ENCODE data around the gene GREB1. TPM values are rescaled to one million over a fixed set of nuclear protein-coding genes. Genes with fewer than 3 reads are reported as not detected.

GREB1 gene
- total and polyA plus RNA-seq, 8 donors, result 3.5 to 16.1 (median 5.9) TPM

DNA sequence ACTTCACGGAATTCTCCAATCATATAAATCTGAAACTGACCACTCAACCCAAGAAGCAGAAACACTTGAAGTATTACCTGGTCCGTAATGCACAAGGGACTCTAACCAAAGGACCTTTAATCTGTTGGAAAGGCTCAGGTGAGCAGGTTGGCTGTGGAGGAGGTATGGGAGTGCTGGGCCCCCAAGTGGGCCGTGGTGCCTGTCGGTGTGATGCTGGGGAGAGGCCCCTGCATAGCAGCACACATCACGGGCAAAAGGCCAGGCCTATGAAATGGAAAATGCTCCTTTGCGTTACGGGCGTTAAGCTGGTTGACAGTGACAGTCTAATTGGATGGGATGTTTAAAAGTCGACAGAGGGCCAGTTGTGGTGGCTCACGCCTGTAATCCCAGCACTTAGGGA is 42.6 kb downstream of the GREB1 start:
- ATAC-seq, result no peak
- WGBS, 2 donors, result 95% methylated on average over 10 of the region's 10 CpGs
- Histone ChIP-seq H3K36me3 (no peaks in the 10 kb centered on the region), H3K9me3 (no peaks in the 10 kb centered on the region), H3K4me3 (no peak overlapping the region), H3K4me1 (peaks cover 0 to under 1% (median 0%) of the 10 kb centered on the region in 3 donors), H3K27ac (no peak overlapping the region), H3K27me3 (no peaks in the 10 kb centered on the region)
- intact Hi-C loops (cut with DNase I), result loop anchor here in 2 of 3 donors (5.0 to 10.0 kb wide), 2 partner anchors 94 to 102 kb away; no protein-coding TSS in a partner anchor
- no peak for FAIRE-seq
- DNase-seq, result no peak
- TF ChIP-seq, protein P1, sequence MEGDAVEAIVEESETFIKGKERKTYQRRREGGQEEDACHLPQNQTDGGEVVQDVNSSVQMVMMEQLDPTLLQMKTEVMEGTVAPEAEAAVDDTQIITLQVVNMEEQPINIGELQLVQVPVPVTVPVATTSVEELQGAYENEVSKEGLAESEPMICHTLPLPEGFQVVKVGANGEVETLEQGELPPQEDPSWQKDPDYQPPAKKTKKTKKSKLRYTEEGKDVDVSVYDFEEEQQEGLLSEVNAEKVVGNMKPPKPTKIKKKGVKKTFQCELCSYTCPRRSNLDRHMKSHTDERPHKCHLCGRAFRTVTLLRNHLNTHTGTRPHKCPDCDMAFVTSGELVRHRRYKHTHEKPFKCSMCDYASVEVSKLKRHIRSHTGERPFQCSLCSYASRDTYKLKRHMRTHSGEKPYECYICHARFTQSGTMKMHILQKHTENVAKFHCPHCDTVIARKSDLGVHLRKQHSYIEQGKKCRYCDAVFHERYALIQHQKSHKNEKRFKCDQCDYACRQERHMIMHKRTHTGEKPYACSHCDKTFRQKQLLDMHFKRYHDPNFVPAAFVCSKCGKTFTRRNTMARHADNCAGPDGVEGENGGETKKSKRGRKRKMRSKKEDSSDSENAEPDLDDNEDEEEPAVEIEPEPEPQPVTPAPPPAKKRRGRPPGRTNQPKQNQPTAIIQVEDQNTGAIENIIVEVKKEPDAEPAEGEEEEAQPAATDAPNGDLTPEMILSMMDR (IDR thresholded peaks at IDR 0.05), result no peak

DNA sequence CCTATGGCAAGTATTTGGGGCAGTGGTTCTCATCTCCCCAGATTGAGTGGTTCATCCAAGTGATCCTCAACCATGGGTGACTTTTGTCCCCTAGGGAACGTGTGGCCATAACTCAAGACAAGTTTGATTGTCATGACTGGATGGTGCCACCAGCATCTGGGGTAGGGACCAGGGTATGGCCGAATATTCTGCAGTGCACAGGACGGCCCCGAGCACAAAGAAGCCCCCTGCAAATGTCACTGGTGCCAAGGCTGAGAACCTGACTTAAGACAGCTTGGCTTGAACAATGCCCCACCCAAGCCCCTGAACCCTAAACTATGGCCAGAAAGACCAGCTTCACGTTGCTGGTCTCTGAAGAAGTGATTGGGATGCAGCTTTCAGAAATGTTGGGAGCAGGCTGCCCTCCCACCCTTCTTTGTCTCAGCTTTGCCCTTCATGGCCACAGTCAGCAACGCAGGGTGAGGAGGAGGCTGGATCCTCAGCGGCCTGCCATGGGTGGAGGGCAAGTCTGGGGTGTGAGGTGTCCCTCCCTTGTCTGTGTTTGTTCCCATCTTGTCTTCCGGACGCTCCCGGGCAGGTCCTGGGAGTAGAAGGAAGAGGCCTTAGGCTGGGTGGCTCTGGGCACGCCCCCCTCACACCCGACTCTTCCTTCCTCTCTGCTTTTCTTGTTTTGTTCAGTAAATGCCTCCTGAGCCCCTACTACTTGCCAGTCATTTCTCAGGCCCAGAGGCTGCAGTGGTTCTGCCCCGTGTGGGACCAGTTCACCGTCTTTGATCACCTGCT is 43.4 kb downstream of the GREB1 start:
- no peaks in the 10 kb centered on the region for H3K27me3 ChIP-seq
- H3K27ac ChIP-seq, result no peak overlapping the region
- ATAC-seq, result no peak
- FAIRE-seq, result no peak
- H3K36me3 ChIP-seq, result no peaks in the 10 kb centered on the region
- no peaks in the 10 kb centered on the region for H3K4me1 ChIP-seq
- intact Hi-C loops (cut with DNase I), result loop anchor here in 2 of 3 donors (5.0 to 10.0 kb wide), 2 partner anchors 95 to 102 kb away; no protein-coding TSS in a partner anchor
- H3K4me3 ChIP-seq, result no peak overlapping the region
- TF ChIP-seq, protein P1 (IDR thresholded peaks at IDR 0.05), result no peak
- no peaks in the 10 kb centered on the region for H3K9me3 ChIP-seq
- 84 to 86% methylated on average over 14 of the region's 14 CpGs for WGBS, 2 donors
- DNase-seq, result no peak

DNA sequence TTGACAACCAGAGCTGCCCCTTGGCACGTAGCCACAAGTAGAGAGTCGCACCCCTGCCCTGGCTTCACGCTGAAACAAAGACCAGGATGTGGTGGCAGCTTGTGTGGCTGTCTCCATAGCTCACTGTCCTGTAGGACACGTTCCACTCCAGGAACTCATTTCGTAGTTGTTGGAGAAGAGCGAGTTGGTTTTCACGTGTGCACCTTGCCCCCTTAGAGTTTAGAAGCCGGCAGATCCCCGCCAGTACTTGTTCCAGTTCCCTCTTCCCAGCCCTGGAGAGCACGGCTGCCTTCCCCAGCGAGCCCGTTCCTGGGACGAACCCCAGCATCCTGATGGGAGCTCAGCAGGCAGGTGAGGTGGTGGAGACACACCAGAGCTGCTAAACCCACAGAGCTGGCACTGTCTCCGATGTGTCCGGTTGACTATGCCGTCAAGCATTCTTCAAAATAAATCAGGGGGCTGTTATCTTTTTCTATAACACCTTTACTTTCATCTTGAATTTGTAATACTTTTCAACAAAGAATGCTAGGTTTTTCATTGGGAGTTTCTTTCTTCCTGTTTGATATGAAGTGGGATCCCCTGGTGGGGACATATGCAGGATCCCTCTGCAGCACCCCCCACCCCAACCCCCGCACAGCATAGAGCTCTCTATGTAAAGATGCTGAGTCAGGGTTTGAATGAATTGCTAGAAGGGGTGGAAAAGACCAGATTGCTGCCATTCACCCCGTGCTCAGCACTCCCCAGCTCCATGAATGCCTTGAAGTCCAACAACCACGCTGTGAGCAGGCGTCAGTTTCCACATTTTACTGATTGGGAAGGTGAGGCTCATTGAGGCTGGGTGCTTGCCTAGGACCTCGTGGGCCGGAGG is 44.5 kb downstream of the GREB1 start:
- no peaks in the 10 kb centered on the region for H3K36me3 ChIP-seq
- WGBS, 2 donors, result 86 to 87% methylated on average over 22 of the region's 22 CpGs

DNA sequence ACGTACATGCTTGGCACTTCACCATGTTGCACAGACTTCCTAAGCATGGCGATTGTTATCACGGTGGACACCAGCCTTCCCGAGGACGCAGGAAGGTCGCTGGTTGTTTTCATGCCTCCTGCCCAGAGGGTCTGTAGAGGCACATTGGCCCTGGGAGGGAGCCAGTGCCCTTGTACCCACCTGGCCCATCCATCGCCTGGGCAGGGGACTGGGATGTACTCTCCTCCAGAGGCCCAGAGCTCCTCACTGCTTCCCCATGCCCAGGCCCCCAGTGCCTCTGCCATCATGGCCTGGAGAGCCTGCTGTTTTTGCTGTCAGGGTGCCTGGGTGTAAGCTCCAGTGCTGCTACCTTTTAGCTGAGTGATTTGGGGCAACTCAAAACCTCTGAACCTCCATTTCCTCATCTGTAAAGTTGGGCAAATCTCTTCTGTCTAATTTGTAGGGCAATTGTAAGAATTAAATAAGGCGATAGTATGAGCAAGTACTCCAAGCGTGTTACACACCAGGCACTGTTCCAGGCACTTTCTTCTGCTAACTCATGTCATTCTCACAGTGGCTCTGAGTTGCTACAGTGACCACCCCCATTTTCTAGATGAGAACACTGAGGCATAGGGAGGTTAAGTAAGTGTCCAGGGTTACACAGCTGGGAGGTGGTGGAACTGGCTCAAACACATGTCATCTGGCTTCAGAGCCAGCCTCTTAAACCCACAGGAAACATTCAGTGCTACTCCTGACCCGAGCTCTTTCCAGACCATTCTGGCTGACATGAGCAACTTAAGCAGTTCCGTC is 45.3 kb downstream of the GREB1 start:
- ATAC-seq, result no peak

More for the DNA sequence above, 44.5 kb downstream of the GREB1 start:
- FAIRE-seq, result no peak
- H3K9me3 ChIP-seq, result no peaks in the 10 kb centered on the region
- no peak for ATAC-seq
- no peak overlapping the region for H3K27ac ChIP-seq
- intact Hi-C loops (cut with DNase I), result loop anchor here in 2 of 3 donors (5.0 to 10.0 kb wide), 2 partner anchors 96 to 104 kb away; no protein-coding TSS in a partner anchor
- DNase-seq, result no peak
- H3K4me1 ChIP-seq, result peaks cover 0 to 3% (median 0%) of the 10 kb centered on the region in 3 donors
- H3K4me3 ChIP-seq, result no peak overlapping the region
- TF ChIP-seq, protein P1 (IDR thresholded peaks at IDR 0.05), result no peak
- no peaks in the 10 kb centered on the region for H3K27me3 ChIP-seq

More for the DNA sequence above, 45.3 kb downstream of the GREB1 start:
- WGBS, 2 donors, result 90 to 94% methylated on average over 11 of the region's 11 CpGs
- TF ChIP-seq, protein P1 (IDR thresholded peaks at IDR 0.05), result no peak
- no peaks in the 10 kb centered on the region for H3K27me3 ChIP-seq
- DNase-seq (no peak), FAIRE-seq (no peak)
- H3K4me1 ChIP-seq, result peaks cover 0 to 7% (median 0%) of the 10 kb centered on the region in 3 donors
- no peaks in the 10 kb centered on the region for H3K9me3 ChIP-seq
- H3K36me3 ChIP-seq, result no peaks in the 10 kb centered on the region
- intact Hi-C loops (cut with DNase I), result loop anchor here in 2 of 3 donors (5.0 to 10.0 kb wide), 2 partner anchors 97 to 104 kb away; no protein-coding TSS in a partner anchor
- H3K27ac ChIP-seq, result no peak overlapping the region
- H3K4me3 ChIP-seq, result no peak overlapping the region
